Measurements from ENCODE around the gene LSM12. TPM values are rescaled to one million over a fixed set of nuclear protein-coding genes. Genes with fewer than 3 reads are reported as not detected.
A peak's percentile ranks its signal among the peaks of the same experiment; 100 is the strongest.

LSM12 gene
- polyA plus RNA-seq, 3 donors, result 24.7 to 65.8 (median 64.4) TPM

- H3K9ac ChIP-seq (ENCODE audit: insufficient read depth, low read length, poor library complexity, severe bottlenecking), result no peak overlapping the region
- Mint-ChIP-seq H3K36me3 (peaks cover 48 to 74% of the 10 kb centered on the region in 2 donors), H3K4me1 (peaks cover 9% of the 10 kb centered on the region), H3K27me3 (ENCODE audit: low read depth in 3 of 3) (no peaks in the 10 kb centered on the region), H3K27ac (peak overlapping the region in 2 of 7 donors; percentile 24 to 76), H3K9me3 (no peaks in the 10 kb centered on the region), H3K4me3 (no peak overlapping the region)
- DNase-seq, result no peak
- H3K4me3 ChIP-seq (replicated peaks in 1 of 3; ENCODE audit: low read depth in 2 of 3, low read length in 3 of 3), result no peak overlapping the region
- H3K9me3 ChIP-seq (replicated peaks in 1 of 2; ENCODE audit: control insufficient read depth in 1 of 2, insufficient read depth in 1 of 2, low read length in 2 of 2), result no peaks in the 10 kb centered on the region
- H2AFZ ChIP-seq (ENCODE audit: insufficient read depth, low read depth, low read length, poor library complexity, severe bottlenecking), result no peak overlapping the region
- no peak for TF ChIP-seq CTCF (IDR thresholded peaks at IDR 0.05)
- H3K27me3 ChIP-seq (ENCODE audit: control insufficient read depth in 2 of 2, insufficient read depth in 2 of 2, low read length in 2 of 2), result no peaks in the 10 kb centered on the region
- no peak overlapping the region for H3K27ac ChIP-seq (ENCODE audit: low read depth in 1 of 2, low read length in 2 of 2)
- H3K79me2 ChIP-seq (ENCODE audit: insufficient read depth, low read length), result peaks cover 94% of the 10 kb centered on the region
- 100% methylated on average over 3 of the region's 14 CpGs for WGBS (ENCODE audit: insufficient coverage)
- H4K20me1 ChIP-seq (ENCODE audit: insufficient read depth, low read length), result peaks cover 80% of the 10 kb centered on the region
- H3K36me3 ChIP-seq (replicated peaks in 1 of 2; ENCODE audit: control insufficient read depth in 1 of 2, insufficient read depth in 2 of 2, low read length in 2 of 2), result peaks cover 55 to 86% of the 10 kb centered on the region in 2 donors
- intact Hi-C loops (cut with micrococcal nuclease), result no loop called here
- H3K4me1 ChIP-seq (ENCODE audit: control insufficient read depth in 1 of 2, insufficient read depth in 2 of 2, low read length in 2 of 2), result no peaks in the 10 kb centered on the region
- H3K4me2 ChIP-seq (replicated peaks; ENCODE audit: extremely low read depth, low read length, poor library complexity, severe bottlenecking), result no peak overlapping the region
These were observed 7.2 kb downstream of the LSM12 start for GRCh38 chr17:44059101-44059892.

- no peak overlapping the region for H3K4me2 ChIP-seq (replicated peaks; ENCODE audit: extremely low read depth, low read length, poor library complexity, severe bottlenecking)
- no peak overlapping the region for H3K9ac ChIP-seq (ENCODE audit: insufficient read depth, low read length, poor library complexity, severe bottlenecking)
- TF ChIP-seq CTCF (IDR thresholded peaks at IDR 0.05), result no peak
- 43% methylated on average over 1 of the region's 3 CpGs for WGBS (ENCODE audit: insufficient coverage)
- Mint-ChIP-seq H3K27me3 (ENCODE audit: low read depth in 3 of 3) (no peaks in the 10 kb centered on the region), H3K9me3 (no peaks in the 10 kb centered on the region), H3K27ac (peak overlapping the region in 5 of 7 donors; percentile 11 to 68 (median 37)), H3K4me1 (peaks cover 12% of the 10 kb centered on the region), H3K4me3 (no peak overlapping the region), H3K36me3 (peaks cover 42 to 72% of the 10 kb centered on the region in 2 donors)
- H3K4me3 ChIP-seq (replicated peaks in 1 of 3; ENCODE audit: low read depth in 2 of 3, low read length in 3 of 3), result no peak overlapping the region
- no peak overlapping the region for H2AFZ ChIP-seq (ENCODE audit: insufficient read depth, low read depth, low read length, poor library complexity, severe bottlenecking)
- peaks cover 86% of the 10 kb centered on the region for H3K79me2 ChIP-seq (ENCODE audit: insufficient read depth, low read length)
- no peaks in the 10 kb centered on the region for H3K27me3 ChIP-seq (ENCODE audit: control insufficient read depth in 2 of 2, insufficient read depth in 2 of 2, low read length in 2 of 2)
- H3K9me3 ChIP-seq (replicated peaks in 1 of 2; ENCODE audit: control insufficient read depth in 1 of 2, insufficient read depth in 1 of 2, low read length in 2 of 2), result no peaks in the 10 kb centered on the region
- no peaks in the 10 kb centered on the region for H3K4me1 ChIP-seq (ENCODE audit: control insufficient read depth in 1 of 2, insufficient read depth in 2 of 2, low read length in 2 of 2)
- H3K27ac ChIP-seq (ENCODE audit: low read depth in 1 of 2, low read length in 2 of 2), result peak overlapping the region in 1 of 2 donors; percentile 47
- intact Hi-C loops (cut with micrococcal nuclease), result no loop called here
- H4K20me1 ChIP-seq (ENCODE audit: insufficient read depth, low read length), result peaks cover 65% of the 10 kb centered on the region
- DNase-seq, result no peak
- peaks cover 54 to 86% of the 10 kb centered on the region in 2 donors for H3K36me3 ChIP-seq (replicated peaks in 1 of 2; ENCODE audit: control insufficient read depth in 1 of 2, insufficient read depth in 2 of 2, low read length in 2 of 2)
These were observed 13.2 kb downstream of the LSM12 start for GRCh38 chr17:44053125-44053872.
